HepG2 (cell line): ENCODE results near the gene AARS2. TPM values are rescaled to one million over a fixed set of nuclear protein-coding genes. Genes with fewer than 3 reads are reported as not detected.

Experiments
- ATAC-seq: fragments of 200-7000 bp; cut with Tn5 transposase; 3 replicates; pipeline ENCODE4 v1.9.1; 2020; ENCODE audit warnings: mild to moderate bottlenecking, moderate library complexity
- BruUV-seq: library from RNA; stranded (reverse); fragments of 400-500 nt; replicated peaks from 2 replicates; lab custom pipeline; 2021; lab: Mats Ljungman, UMichigan
- CTCF ChIA-PET: fragments of 300-600 bp; formaldehyde crosslinking; extraction: SDS; loops from one replicate; lab custom pipeline; 2021; ENCODE audit warnings: low total read pairs, inconsistent platforms, low intra/inter-chr PET ratio; lab: Yijun Ruan, JAX
- POLR2A ChIA-PET: fragments of 350-600 bp; sonication (Branson Sonifier 250); formaldehyde crosslinking; loops from one replicate; lab custom pipeline; 2020; ENCODE audit warnings: antibody characterized with exemption, inconsistent platforms; lab: Yijun Ruan, JAX
- DNase-seq: peaks from one replicate; pipeline ENCODE4 v3.0.0-alpha.2; 2015; ENCODE audit warnings: low spot score
- FAIRE-seq: peaks from 3 replicates; lab custom pipeline; 2011; peaks lifted over from hg19 to GRCh38; lab: Jason Lieb, UNC
- H2AFZ ChIP-seq: one replicate; pipeline ENCODE4 v1.6.1; 2011; ENCODE audit warnings: low read length, inconsistent platforms
- H3K27ac ChIP-seq: fragments of 300-600 bp; 3 replicates; pipeline ENCODE4 v1.8.0; 2011; ENCODE audit warnings: mixed run types, mild to moderate bottlenecking, mixed read lengths, low read length, inconsistent platforms; ENCODE audit not compliant: insufficient read depth; ENCODE audit errors: extremely low read length
- H3K27me3 ChIP-seq, 2 experiments: fragments of 200-600 bp in 1 of 2; 2 replicates in 1 of 2; 3 replicates in 1 of 2; pipeline versions ENCODE4 v1.6.0 to v1.8.0; 2011; ENCODE audit warnings: low read length in 2 of 2, mild to moderate bottlenecking in 2 of 2, moderate library complexity in 2 of 2, inconsistent platforms in 1 of 2; ENCODE audit not compliant: insufficient read depth in 2 of 2, control insufficient read depth in 1 of 2
- H3K36me3 ChIP-seq, 2 experiments: fragments of 200-600 bp in 1 of 2; replicated peaks in 1 of 2; 2 replicates in 1 of 2; 3 replicates in 1 of 2; pipeline versions ENCODE4 v1.5.1 to v1.8.0; 2011; ENCODE audit warnings: low read length in 2 of 2, inconsistent platforms in 1 of 2; ENCODE audit not compliant: insufficient read depth in 2 of 2, control insufficient read depth in 1 of 2
- H3K4me1 ChIP-seq: 2 replicates; pipeline ENCODE4 v1.5.1; 2012; ENCODE audit warnings: low read length, inconsistent platforms; ENCODE audit not compliant: insufficient read depth
- H3K4me2 ChIP-seq: 2 replicates; pipeline ENCODE4 v1.6.0; 2011; ENCODE audit warnings: low read depth, low read length, inconsistent platforms
- H3K4me3 ChIP-seq, 3 experiments: fragments of 200-600 bp in 1 of 3; sonication (generic), shearing (Covaris generic) in 1 of 3; replicated peaks in 1 of 3; 2 replicates each; pipeline ENCODE4 v1.5.1; 2011 to 2016; ENCODE audit warnings: low read length in 3 of 3, inconsistent platforms in 2 of 3, low read depth in 2 of 3, mild to moderate bottlenecking in 2 of 3, control low read depth in 1 of 3, mixed read lengths in 1 of 3; ENCODE audit not compliant: insufficient read depth in 1 of 3
- H3K79me2 ChIP-seq: one replicate; pipeline ENCODE4 v1.6.1; 2011; ENCODE audit warnings: low read length, inconsistent platforms; ENCODE audit not compliant: insufficient read depth
- H3K9ac ChIP-seq: 2 replicates; pipeline ENCODE4 v1.6.0; 2011; ENCODE audit warnings: mild to moderate bottlenecking, low read depth, low read length, inconsistent platforms; ENCODE audit not compliant: insufficient read depth
- H3K9me3 ChIP-seq: 2 replicates; pipeline ENCODE4 v1.5.1; 2012; ENCODE audit warnings: mild to moderate bottlenecking, low read length
- H4K20me1 ChIP-seq: 2 replicates; pipeline ENCODE4 v1.6.0; 2011; ENCODE audit warnings: inconsistent platforms, mild to moderate bottlenecking, low read length, moderate library complexity; ENCODE audit not compliant: insufficient read depth
- MLXIP ChIP-seq: sonication (generic); formaldehyde crosslinking; IDR thresholded peaks from 2 replicates; pipeline ENCODE4 v1.9.0; 2021; ENCODE audit warnings: missing genetic modification reagents, borderline replicate concordance
- ZIK1 ChIP-seq: sonication (generic); formaldehyde crosslinking; IDR thresholded peaks from 2 replicates; pipeline ENCODE4 v1.5.0; 2020; ENCODE audit warnings: mild to moderate bottlenecking, low read depth, missing genetic modification reagents, borderline replicate concordance
- ZMYM4 ChIP-seq: sonication (generic); formaldehyde crosslinking; IDR thresholded peaks from 2 replicates; pipeline ENCODE4 v1.8.1; 2023; ENCODE audit warnings: mild to moderate bottlenecking, missing genetic modification reagents
- ZNF280B ChIP-seq: sonication (generic); formaldehyde crosslinking; IDR thresholded peaks from 2 replicates; pipeline ENCODE4 v1.5.0; 2020; ENCODE audit warnings: missing genetic modification reagents, mild to moderate bottlenecking, borderline replicate concordance
- ZNF704 ChIP-seq: sonication (generic); formaldehyde crosslinking; IDR thresholded peaks from 2 replicates; pipeline ENCODE4 v1.8.1; 2023; ENCODE audit warnings: mild to moderate bottlenecking, inconsistent platforms, moderate library complexity, missing genetic modification reagents, borderline replicate concordance
- ZSCAN12 ChIP-seq: sonication (generic); formaldehyde crosslinking; IDR thresholded peaks from 2 replicates; pipeline ENCODE4 v1.9.0; 2021; ENCODE audit warnings: mild to moderate bottlenecking, missing genetic modification reagents
- WGBS: methylation state at CpG from one replicate; pipeline ENCODE4 v1.1.6; 2017; ENCODE audit warnings: low lambda C conversion rate; 5-methylcytosine and 5-hydroxymethylcytosine counted together
- in situ Hi-C: cut with HindIII; loops from 2 replicates; pipeline ENCODE4 v1.10.0; 2017; ENCODE audit warnings: low pct_unique_long_range_greater_than_20kb; ENCODE audit not compliant: extremely low pct_ligation_motif_present
- intact Hi-C: fragments of 100-400 bp; cut with micrococcal nuclease; formaldehyde crosslinking; loops from one replicate; pipeline ENCODE4 v1.10.0; 2022; ENCODE audit not compliant: unreplicated experiment
- polyA plus RNA-seq, 8 experiments: library from polyadenylated mRNA; depleted of rRNA in 3 of 8; stranded (reverse) in 7 of 8; unstranded in 1 of 8; fragments of >200 nt; fragmentation: Illumina TruSeq in 4 of 8; extraction: Trizol in 4 of 8; gene quantifications; 2 replicates each; pipeline versions ENCODE4 v1.2.1 to v1.2.3, GENCODE V29; 2011 to 2016; ENCODE audit warnings: low read depth in 4 of 8, missing spikeins in 1 of 8, mixed read lengths in 1 of 8; ENCODE audit not compliant: insufficient read depth in 1 of 8
- total RNA-seq, 5 experiments: library from RNA; depleted of rRNA; stranded (reverse); fragments of >200 nt; fragmentation: Illumina TruSeq; extraction: Trizol; gene quantifications; 2 replicates each; pipeline ENCODE4 v1.2.3, GENCODE V29; 2016; ENCODE audit warnings: low read depth in 1 of 5

The AARS2 gene
- total and polyA plus RNA-seq, 2 of the 13 experiments (the other 11 are each of a cell fraction or from before 2014, with no cell fraction given): 7.5 to 24.1 TPM

GRCh38 chr6:44341095-44341890 is 28.1 kb upstream of the AARS2 start (continued):
- TF ChIP-seq ZSCAN12 (CRISPR knock-in tag): no peak
- TF ChIP-seq ZIK1 (CRISPR knock-in tag): no peak
- TF ChIP-seq MLXIP (CRISPR knock-in tag): no peak
- no peak for TF ChIP-seq ZMYM4 (CRISPR knock-in tag)

GRCh38 chr6:44339763-44340625 is 26.8 kb upstream of the AARS2 start:
- H2AFZ ChIP-seq: no peak overlapping the region
- no peak for ATAC-seq
- TF ChIP-seq ZNF704 (CRISPR knock-in tag) (no peak), ZNF280B (0 out of 2 replicates have a peak, but pooled peaks have one; percentile 24)
- TF ChIP-seq, all 625 proteins: peak for 1
- no TSS peak for BruUV-seq
- H3K79me2 ChIP-seq: no peaks in the 10 kb centered on the region
- peaks cover 0 to 64% of the 10 kb centered on the region in 2 experiments; a peak in 3 of 5 replicates for H3K27me3 ChIP-seq
- H3K4me2 ChIP-seq: no peak overlapping the region
- FAIRE-seq (no peak), DNase-seq (no peak)
- intact Hi-C loops (loop anchor here (10.0 kb wide), 1 partner anchor 245 kb away; no protein-coding TSS in a partner anchor), in situ Hi-C loops (loop anchor here (5.0 kb wide), 1 partner anchor 68 kb away; the partner anchor contains the start of gene TMEM151B)
- 0 out of 2 replicates have a peak, but pooled peaks cover 6% of the 10 kb centered on the region for H3K4me1 ChIP-seq
- no peak overlapping the region for H3K9ac ChIP-seq
- H3K9me3 ChIP-seq: no peaks in the 10 kb centered on the region
- POLR2A ChIA-PET: no interaction called here
- H3K27ac ChIP-seq: no peak overlapping the region
- 4% methylated on average over 7 of the region's 7 CpGs for WGBS
- no peak overlapping the region for H3K4me3 ChIP-seq
- no peaks in the 10 kb centered on the region for H3K36me3 ChIP-seq
- CTCF ChIA-PET: interaction anchor here (4.7 kb wide), 1 partner anchor 71 kb away, joined by 65 read pairs; the partner anchor contains the start of gene TMEM151B
- H4K20me1 ChIP-seq: no peaks in the 10 kb centered on the region
